HG03439 (cell line): ENCODE measurements around the gene CRYGN.

ENCODE experiments used
- ATAC-seq: cut with Tn5 transposase; IDR thresholded peaks from one replicate; pipeline ENCODE4 v1.9.1; 2021; ENCODE audit warnings: mild to moderate bottlenecking, moderate library complexity; ENCODE audit not compliant: unreplicated experiment

The CRYGN gene

GRCh38 chr7:151393031-151393977 lies 46.6 kb downstream of the CRYGN start:
- ATAC-seq, result no peak

DNA sequence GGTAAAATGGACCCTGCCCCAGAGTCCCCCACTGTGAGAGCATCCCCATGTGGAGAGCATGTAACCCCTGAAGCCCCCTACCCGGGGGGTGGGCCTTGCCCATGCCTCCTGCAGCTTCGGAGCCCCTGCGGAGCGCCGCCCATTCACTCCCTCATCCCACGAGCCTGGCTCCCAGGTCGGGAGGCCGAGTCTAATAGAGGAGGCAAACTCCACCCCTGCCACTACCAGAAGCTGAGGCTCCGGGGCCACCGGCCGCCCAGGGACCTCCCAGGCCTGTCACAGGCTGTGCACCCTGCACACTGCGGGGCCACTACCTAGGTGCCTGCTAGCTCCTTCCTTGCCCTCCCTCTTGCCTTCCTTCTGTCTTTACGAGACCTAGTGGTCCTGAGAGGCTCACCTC lies 47.5 kb downstream of the CRYGN start:
- ATAC-seq, result no peak

DNA sequence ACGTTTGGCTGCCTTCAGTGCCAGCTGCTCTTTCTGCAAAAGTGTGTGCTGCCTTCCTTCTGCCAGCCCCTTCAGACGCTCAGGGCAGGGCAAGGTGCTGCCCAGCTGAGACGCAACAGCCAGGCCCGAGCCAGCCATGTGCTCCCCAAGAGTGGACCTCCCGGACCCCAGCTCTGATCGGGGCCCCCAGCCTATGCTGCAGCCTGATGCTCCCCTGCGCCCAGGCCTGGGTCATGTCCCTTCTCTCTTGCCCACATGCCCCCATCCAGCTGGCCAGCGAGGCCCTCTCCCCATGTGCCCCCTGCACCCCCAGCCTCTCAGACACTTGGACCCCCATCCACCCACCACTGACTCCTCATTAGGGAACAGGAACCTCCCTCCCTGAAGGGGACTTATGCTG lies 47.9 kb downstream of the CRYGN start:
- no peak for ATAC-seq

DNA sequence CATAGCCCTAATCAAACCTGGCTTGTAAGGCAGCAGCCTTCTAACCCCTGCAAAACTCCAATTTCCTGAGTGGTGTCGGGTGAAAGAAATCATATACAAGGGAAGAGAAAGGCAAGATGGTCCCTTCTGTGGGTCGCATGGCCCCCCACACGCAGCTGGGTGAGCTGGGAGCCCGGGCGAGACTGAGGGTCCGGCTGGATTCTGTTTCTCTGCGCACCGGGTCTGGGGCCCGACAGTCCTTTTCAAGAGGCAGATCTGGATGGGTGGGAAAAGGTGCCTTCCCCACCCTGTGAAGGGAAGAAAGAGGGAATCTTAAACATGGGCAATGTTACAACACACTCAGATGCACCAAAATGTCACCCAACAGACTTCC lies 48.6 kb downstream of the CRYGN start:
- ATAC-seq, result no peak

DNA sequence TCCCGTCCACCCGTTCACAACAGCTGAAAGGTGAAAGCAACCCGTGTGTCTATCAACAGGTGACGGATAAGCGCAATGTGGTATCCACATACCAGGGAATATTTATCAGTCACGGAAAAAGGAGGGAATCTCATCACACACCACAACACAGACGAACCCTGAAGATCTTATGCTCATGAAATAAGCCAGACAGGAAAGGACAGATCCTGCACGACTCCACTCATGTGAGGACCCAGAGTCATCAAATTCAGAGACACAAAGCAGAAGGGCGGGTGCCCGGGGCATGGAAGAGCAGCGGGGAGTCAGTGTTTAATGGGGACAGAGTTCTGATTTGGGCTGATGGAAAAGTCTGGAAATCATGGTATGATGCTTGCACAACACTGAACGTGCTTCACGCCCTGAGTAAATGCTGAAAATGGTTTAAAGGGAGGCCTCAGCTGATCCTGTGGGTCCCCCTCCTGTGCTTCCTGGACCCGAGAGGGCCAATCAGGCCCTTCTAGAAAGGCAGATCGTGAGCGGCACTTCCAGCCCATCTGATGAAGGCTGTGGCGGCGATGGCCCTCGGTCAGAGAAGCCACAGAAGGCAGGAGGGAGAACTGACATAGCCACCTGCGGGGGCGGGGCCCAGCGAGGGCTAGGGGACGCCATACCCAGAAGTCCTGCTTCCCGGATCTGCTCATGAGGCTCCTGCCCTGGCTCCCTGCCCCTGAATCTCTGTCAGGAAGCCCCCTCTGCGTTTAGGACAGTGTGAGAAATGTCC lies 49.2 kb downstream of the CRYGN start:
- no peak for ATAC-seq

DNA sequence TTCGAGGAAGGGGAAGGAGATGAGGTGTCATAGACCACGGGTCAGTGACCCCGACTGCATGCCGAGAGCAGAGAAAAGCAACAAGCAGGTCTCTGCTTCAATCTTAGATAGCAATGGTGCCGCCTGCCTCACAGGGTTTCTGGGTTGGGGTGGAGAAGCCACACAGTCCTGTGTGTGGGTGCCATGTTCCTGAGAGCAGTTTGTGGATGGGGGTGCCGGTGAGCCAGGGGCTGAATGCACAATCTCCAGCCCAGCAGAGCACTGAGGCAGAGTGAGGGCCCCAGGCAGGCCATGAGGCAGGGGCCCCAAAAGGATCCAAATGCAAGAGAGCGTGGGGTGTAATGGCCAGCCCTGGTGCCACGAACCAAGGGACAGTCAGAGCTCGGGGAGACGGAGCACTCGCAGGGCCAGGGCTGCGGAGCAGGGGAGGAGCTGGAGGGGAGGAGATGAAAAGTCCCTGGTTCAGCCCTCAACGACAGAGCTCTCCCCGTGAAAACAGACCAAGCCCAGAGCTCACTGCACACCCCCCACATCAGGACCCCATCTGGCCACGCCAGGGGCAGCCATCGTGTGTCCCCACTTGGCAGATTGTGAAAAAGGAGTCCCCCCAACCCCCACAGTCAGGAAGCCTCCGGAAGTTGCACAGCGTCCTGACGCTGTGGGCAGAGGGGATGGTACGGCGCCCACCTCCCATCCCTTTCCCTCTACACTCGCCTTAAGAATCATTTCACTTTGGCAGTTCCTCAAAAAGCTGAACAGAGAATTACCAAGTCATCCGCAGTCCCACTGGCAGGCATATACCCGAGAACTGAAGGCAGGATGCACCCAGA lies 50.0 kb downstream of the CRYGN start:
- ATAC-seq, result no peak

- no peak for ATAC-seq
These were observed 50.7 kb downstream of the CRYGN start for GRCh38 chr7:151389096-151389767.

GRCh38 chr7:151388430-151388829 lies 51.5 kb downstream of the CRYGN start:
- ATAC-seq, result no peak

DNA sequence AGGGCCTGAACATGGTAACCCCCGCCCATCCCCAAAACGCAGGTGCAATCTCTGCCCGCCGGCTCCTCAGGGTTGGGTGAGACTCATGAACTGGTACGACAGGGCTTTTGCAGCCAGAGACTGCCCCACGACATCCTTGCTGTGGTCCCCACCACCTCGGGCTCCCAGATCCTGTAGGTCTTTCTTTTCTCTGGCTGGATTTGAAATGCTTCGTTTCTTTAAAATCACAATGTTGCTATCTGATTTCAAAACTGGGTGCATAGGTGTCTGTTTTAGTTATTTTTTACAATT lies 52.0 kb downstream of the CRYGN start:
- ATAC-seq, result no peak

DNA sequence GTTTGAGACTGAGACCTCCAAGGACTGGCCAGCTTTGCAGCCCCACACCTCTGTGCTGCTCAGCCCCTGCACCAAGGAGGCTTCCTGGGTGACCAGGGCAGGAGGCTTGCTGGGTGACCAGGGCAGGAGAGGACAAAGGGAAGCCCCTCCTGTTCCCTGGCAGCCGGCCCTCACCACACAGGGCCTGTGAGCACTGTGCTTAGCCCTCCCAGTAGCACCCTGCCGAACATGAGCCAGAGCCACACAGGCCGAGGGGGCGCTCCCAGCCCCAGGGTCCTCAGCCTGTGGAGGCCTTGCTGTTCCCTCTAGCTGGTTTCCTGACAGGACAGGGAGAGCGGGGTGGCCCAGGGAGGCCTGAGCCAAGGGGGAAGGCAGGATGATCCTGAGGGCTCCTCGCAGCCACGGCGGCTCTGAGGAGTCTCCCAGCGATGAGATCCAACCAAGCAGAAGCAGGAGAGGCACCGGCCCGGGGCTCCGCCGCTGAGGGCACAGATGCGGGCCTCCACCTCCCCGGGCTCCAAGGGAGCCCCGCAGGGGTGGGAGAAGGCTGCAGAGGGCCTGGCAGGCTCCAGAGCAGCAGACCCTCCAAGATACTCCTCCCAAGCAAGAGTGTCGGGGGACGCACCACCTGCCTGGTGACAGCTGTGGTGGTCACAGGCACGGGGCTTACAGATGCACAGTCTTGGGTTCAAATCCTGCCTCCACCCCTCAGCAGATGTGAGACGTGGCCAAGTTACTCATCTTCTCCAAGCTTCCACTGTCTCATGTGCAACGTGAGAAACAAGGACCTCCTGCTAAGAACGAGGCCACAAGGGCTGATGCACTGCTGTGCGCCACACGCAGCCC lies 52.6 kb downstream of the CRYGN start:
- ATAC-seq, result no peak

GRCh38 chr7:151386301-151387160 lies 53.4 kb downstream of the CRYGN start:
- no peak for ATAC-seq

GRCh38 chr7:151385626-151386300 lies 54.2 kb downstream of the CRYGN start:
- ATAC-seq, result no peak

- ATAC-seq, result no peak
These were observed 54.9 kb downstream of the CRYGN start for GRCh38 chr7:151384776-151385625.

GRCh38 chr7:151384352-151384697 lies 55.6 kb downstream of the CRYGN start:
- no peak for ATAC-seq

DNA sequence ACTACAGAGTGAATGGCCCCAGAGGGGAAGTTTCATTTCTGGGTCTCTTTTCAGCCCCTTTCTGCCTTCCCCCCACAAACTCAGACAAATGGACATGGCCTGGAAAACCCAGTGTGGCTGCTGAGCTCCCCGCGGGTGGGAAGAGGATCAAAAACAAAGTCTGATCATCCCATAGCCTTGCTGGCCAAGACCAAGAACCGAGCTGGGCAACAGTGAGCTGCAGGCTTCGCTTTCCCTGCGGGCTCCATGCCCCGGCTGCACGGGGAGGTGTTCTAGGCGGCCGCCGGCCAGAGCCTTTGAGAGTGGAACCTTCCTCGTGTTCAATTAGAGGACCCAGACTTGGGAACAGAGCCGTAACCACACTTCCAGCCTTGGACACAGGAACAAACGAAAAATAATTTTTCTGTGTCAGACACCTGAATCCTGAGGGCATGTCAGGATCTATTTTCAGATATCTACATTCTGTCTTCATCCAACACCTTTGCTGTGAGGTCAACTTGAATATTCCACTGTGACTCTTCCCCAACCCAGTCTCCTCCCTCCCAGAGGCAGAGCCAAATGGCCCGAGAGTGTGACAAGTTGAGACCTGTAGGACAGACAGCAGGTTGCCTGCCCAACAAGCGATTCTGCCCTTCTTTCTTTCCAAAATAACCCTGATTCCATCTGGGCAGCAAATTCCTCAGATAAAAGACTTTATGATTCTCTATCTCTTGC lies 56.1 kb downstream of the CRYGN start:
- ATAC-seq, result no peak

- ATAC-seq, result no peak
These were observed 57.7 kb downstream of the CRYGN start for GRCh38 chr7:151382079-151382885.
